HG02642 (cell line): ENCODE results near the gene NFATC2IP.
"Not testable (repeated sequence)": the region's sequence is repeated elsewhere in the genome, so short reads cannot be mapped to it uniquely, and the experiment has no call there.

Experiments used
- ATAC-seq: cut with Tn5 transposase; IDR thresholded peaks from one replicate; pipeline ENCODE4 v1.9.1; 2021; ENCODE audit warnings: mild to moderate bottlenecking; ENCODE audit not compliant: unreplicated experiment, poor library complexity

NFATC2IP gene

GRCh38 chr16:28989363-28989762 lies 38.6 kb downstream of the NFATC2IP start:
- no peak for ATAC-seq

GRCh38 chr16:28990375-28991040 lies 39.8 kb downstream of the NFATC2IP start:
- no peak for ATAC-seq

GRCh38 chr16:28991687-28992086 lies 41.0 kb downstream of the NFATC2IP start:
- no peak for ATAC-seq

GRCh38 chr16:28992496-28992895 lies 41.8 kb downstream of the NFATC2IP start:
- no peak for ATAC-seq

GRCh38 chr16:28998837-28999236 lies 48.1 kb downstream of the NFATC2IP start:
- ATAC-seq, result no peak

- ATAC-seq, result no peak
These were observed 48.8 kb downstream of the NFATC2IP start for GRCh38 chr16:28999577-28999976.

- ATAC-seq, result no peak
These were observed 49.3 kb downstream of the NFATC2IP start for GRCh38 chr16:29000019-29000418.

- not testable (repeated sequence) for ATAC-seq
These were observed 53.9 kb downstream of the NFATC2IP start for GRCh38 chr16:29004496-29005139.

- no peak for ATAC-seq
These were observed 57.2 kb downstream of the NFATC2IP start for GRCh38 chr16:29007730-29008593.

- no peak for ATAC-seq
These were observed 58.5 kb downstream of the NFATC2IP start for GRCh38 chr16:29009050-29009837.

- no peak for ATAC-seq
These were observed 59.1 kb downstream of the NFATC2IP start for GRCh38 chr16:29009838-29010166.

- ATAC-seq, result no peak
These were observed 60.4 kb downstream of the NFATC2IP start for GRCh38 chr16:29011112-29011511.

- no peak for ATAC-seq
These were observed 61.1 kb downstream of the NFATC2IP start for GRCh38 chr16:29011851-29012250.

GRCh38 chr16:29012913-29013553 lies 62.3 kb downstream of the NFATC2IP start:
- no peak for ATAC-seq

GRCh38 chr16:29014561-29015069 lies 63.9 kb downstream of the NFATC2IP start:
- ATAC-seq, result no peak
